K562 (cell line): ENCODE data around the gene FREM1. TPM values are rescaled to one million over a fixed set of nuclear protein-coding genes. Genes with fewer than 3 reads are reported as not detected.

Experiments used
- ATAC-seq: fragments of 200-7000 bp; cut with Tn5 transposase; 3 replicates; pipeline ENCODE4 v1.9.1; 2020; ENCODE audit warnings: moderate library complexity
- BruUV-seq: library from RNA; stranded (reverse); fragments of 400-500 nt; replicated peaks from 2 replicates; lab custom pipeline; 2021; lab: Mats Ljungman, UMichigan
- CTCF ChIA-PET: fragments of 300-600 bp; formaldehyde crosslinking; extraction: SDS; loops from one replicate; lab custom pipeline; 2021; ENCODE audit warnings: low intra/inter-chr PET ratio; lab: Yijun Ruan, JAX
- POLR2A ChIA-PET: fragments of 300-600, 350-650 bp; sonication (Branson Sonifier 250); formaldehyde crosslinking; extraction: SDS; loops from one replicate; lab custom pipeline; 2021; ENCODE audit warnings: antibody characterized with exemption, inconsistent platforms; lab: Yijun Ruan, JAX
- DNase-seq, 4 experiments: peaks; one replicate each; pipeline versions ENCODE4 v3.0.0 to v3.0.0-alpha.2; 2011 to 2018; ENCODE audit warnings: low spot score in 3 of 4, mixed read lengths in 3 of 4; ENCODE audit errors: extremely low read depth in 1 of 4
- FAIRE-seq: peaks from 2 replicates; lab custom pipeline; 2011; peaks lifted over from hg19 to GRCh38; lab: Jason Lieb, UNC
- H2AFZ ChIP-seq: 2 replicates; pipeline ENCODE4 v1.6.0; 2011; ENCODE audit warnings: low read depth, low read length, control low read depth, inconsistent platforms
- H3K27ac ChIP-seq: fragments of 200-600 bp; 3 replicates; pipeline ENCODE4 v1.8.0; 2011; ENCODE audit warnings: low read depth, mild to moderate bottlenecking, control low read depth, inconsistent platforms, low read length, moderate library complexity, mixed read lengths; ENCODE audit errors: extremely low read depth
- H3K27me3 ChIP-seq, 2 experiments: fragments of 300-600 bp in 1 of 2; 2 replicates in 1 of 2; 3 replicates in 1 of 2; pipeline versions ENCODE4 v1.6.0 to v1.8.0; 2011; ENCODE audit warnings: inconsistent platforms in 2 of 2, low read length in 2 of 2, mild to moderate bottlenecking in 1 of 2, mixed read lengths in 1 of 2, moderate library complexity in 1 of 2; ENCODE audit not compliant: control insufficient read depth in 2 of 2, insufficient read depth in 2 of 2
- H3K36me3 ChIP-seq: fragments of 300-600 bp; 3 replicates; pipeline ENCODE4 v1.8.0; 2011; ENCODE audit warnings: mild to moderate bottlenecking, low read length, inconsistent platforms; ENCODE audit not compliant: control insufficient read depth, insufficient read depth
- H3K4me1 ChIP-seq, 2 experiments: fragments of 200-600 bp in 1 of 2; replicated peaks in 1 of 2; 2 replicates in 1 of 2; 3 replicates in 1 of 2; pipeline versions ENCODE4 v1.5.1 to v1.8.0; 2011; ENCODE audit warnings: inconsistent platforms in 2 of 2, low read length in 2 of 2, mild to moderate bottlenecking in 1 of 2, mixed read lengths in 1 of 2, moderate library complexity in 1 of 2; ENCODE audit not compliant: control insufficient read depth in 2 of 2, insufficient read depth in 2 of 2
- H3K4me2 ChIP-seq: 2 replicates; pipeline ENCODE4 v1.6.1; 2011; ENCODE audit warnings: low read length, control low read depth, inconsistent platforms, mixed read lengths; ENCODE audit not compliant: insufficient read depth
- H3K4me3 ChIP-seq: fragments of 200-600 bp; sonication (generic), shearing (Covaris generic); 2 replicates; pipeline ENCODE4 v1.5.1; 2016; ENCODE audit warnings: control low read depth, inconsistent platforms
- H3K79me2 ChIP-seq: fragments of 200-600 bp; 3 replicates; pipeline ENCODE4 v1.8.0; 2011; ENCODE audit warnings: low read length, inconsistent platforms; ENCODE audit not compliant: control insufficient read depth, insufficient read depth
- H3K9ac ChIP-seq, 2 experiments: 2 replicates each; pipeline versions ENCODE4 v1.6.0 to v1.6.1; 2011; ENCODE audit warnings: low read depth in 2 of 2, low read length in 2 of 2, control low read depth in 1 of 2, inconsistent platforms in 1 of 2, mild to moderate bottlenecking in 1 of 2, mixed read lengths in 1 of 2; ENCODE audit not compliant: insufficient read depth in 1 of 2
- H3K9me1 ChIP-seq: one replicate; pipeline ENCODE4 v1.6.0; 2011; ENCODE audit warnings: inconsistent platforms, mild to moderate bottlenecking, low read length, moderate library complexity; ENCODE audit not compliant: control insufficient read depth, insufficient read depth
- H3K9me3 ChIP-seq: replicated peaks from 2 replicates; pipeline ENCODE4 v1.5.1; 2011; ENCODE audit warnings: low read depth, low read length, inconsistent platforms; ENCODE audit not compliant: control insufficient read depth, insufficient read depth
- H4K20me1 ChIP-seq: replicated peaks from 2 replicates; pipeline ENCODE4 v1.6.1; 2011; ENCODE audit warnings: low read length, inconsistent platforms, mixed read lengths; ENCODE audit not compliant: control insufficient read depth, insufficient read depth
- ADNP ChIP-seq: fragments of 200-800 bp; sonication (Bioruptor generic); IDR thresholded peaks from 2 replicates; pipeline ENCODE4 v1.6.1; 2016; ENCODE audit warnings: missing genetic modification characterization, missing compliant biosample characterization
- CBX5 ChIP-seq: IDR thresholded peaks from 2 replicates; pipeline ENCODE4 v1.6.1; 2014; ENCODE audit warnings: low read depth, borderline replicate concordance
- CC2D1A ChIP-seq: fragments of 450-650 bp; IDR thresholded peaks from 2 replicates; pipeline ENCODE4 v1.6.1; 2017; ENCODE audit warnings: mild to moderate bottlenecking
- KAT2B ChIP-seq: IDR thresholded peaks from one replicate; pipeline ENCODE4 v1.6.1; 2012; ENCODE audit warnings: low read depth, mild to moderate bottlenecking, control low read depth, inconsistent platforms, low read length, moderate library complexity
- NCOA4 ChIP-seq: fragments of 450-650 bp; IDR thresholded peaks from 2 replicates; pipeline ENCODE4 v1.6.1; 2018; ENCODE audit warnings: mild to moderate bottlenecking; ENCODE audit not compliant: partially characterized antibody
- NFATC3 ChIP-seq: fragments of 450-650 bp; IDR thresholded peaks from 2 replicates; pipeline ENCODE4 v1.6.1; 2017; ENCODE audit warnings: mild to moderate bottlenecking
- PHTF2 ChIP-seq: fragments of 250-450 bp; sonication (Bioruptor Pico); IDR thresholded peaks from 2 replicates; pipeline ENCODE4 v1.5.0; 2021; ENCODE audit warnings: mild to moderate bottlenecking
- PYGO2 ChIP-seq: fragments of 450-650 bp; IDR thresholded peaks from 2 replicates; pipeline ENCODE4 v1.6.1; 2016; ENCODE audit warnings: mild to moderate bottlenecking, missing genetic modification characterization, moderate library complexity, missing compliant biosample characterization
- SOX6 ChIP-seq: fragments of 450-650 bp; IDR thresholded peaks from 2 replicates; pipeline ENCODE4 v1.6.1; 2014; ENCODE audit warnings: mild to moderate bottlenecking
- TSC22D4 ChIP-seq: fragments of 450-650 bp; IDR thresholded peaks from 2 replicates; pipeline ENCODE4 v1.6.1; 2016; ENCODE audit warnings: missing genetic modification characterization, missing biosample characterization, control low read depth
- ZFP30 ChIP-seq: fragments of 250-450 bp; sonication (Bioruptor Pico); IDR thresholded peaks from 2 replicates; pipeline ENCODE4 v1.8.0; 2022; ENCODE audit warnings: moderate library complexity, mild to moderate bottlenecking, inconsistent platforms, borderline replicate concordance
- WGBS: fragments of 100-300 bp; shearing (Covaris generic); methylation state at CpG from one replicate; pipeline ENCODE4 v1.1.6; 2016; ENCODE audit warnings: low coverage, mixed read lengths; ENCODE audit not compliant: insufficient coverage; ENCODE audit errors: missing lambda C conversion rate; 5-methylcytosine and 5-hydroxymethylcytosine counted together
- in situ Hi-C: fragments of 300-500 bp; cut with MboI; formaldehyde crosslinking; loops from 4 replicates; pipeline ENCODE4 v1.15.0; 2018; ENCODE audit warnings: inconsistent platforms, mixed read lengths
- intact Hi-C: fragments of 100-400 bp; cut with micrococcal nuclease; formaldehyde crosslinking; loops from 2 replicates; pipeline ENCODE4 v1.14.2; 2022
- polyA plus RNA-seq, 8 experiments: library from polyadenylated mRNA; depleted of rRNA in 4 of 8; stranded (reverse) in 5 of 8; unstranded in 3 of 8; fragments of >200 nt; fragmentation: Nextera tagmentation in 2 of 8; fragmentation: Illumina TruSeq in 1 of 8; extraction: Ambion mirVana in 2 of 8; extraction: Trizol in 1 of 8; gene quantifications; 2 replicates each; pipeline versions ENCODE4 v1.2.1 to v1.2.3, GENCODE V29; 2011 to 2014; ENCODE audit warnings: inconsistent platforms in 1 of 8, missing spikeins in 1 of 8
- total RNA-seq, 7 experiments: library from RNA; depleted of rRNA in 6 of 7; stranded (reverse); fragments of >200 nt in 6 of 7; fragmentation: Illumina TruSeq in 2 of 7; extraction: Trizol in 2 of 7; gene quantifications; 2 replicates each; pipeline versions ENCODE4 v1.2.1 to v1.2.3, GENCODE V29; 2011 to 2021; ENCODE audit warnings: low replicate concordance in 1 of 7

The FREM1 gene
- total and polyA plus RNA-seq, 9 of the 15 experiments (the other 6 are each of a cell fraction or from before 2014, with no cell fraction given): 0.03 to 0.24 (median 0.13) TPM; not detected in 2

DNA sequence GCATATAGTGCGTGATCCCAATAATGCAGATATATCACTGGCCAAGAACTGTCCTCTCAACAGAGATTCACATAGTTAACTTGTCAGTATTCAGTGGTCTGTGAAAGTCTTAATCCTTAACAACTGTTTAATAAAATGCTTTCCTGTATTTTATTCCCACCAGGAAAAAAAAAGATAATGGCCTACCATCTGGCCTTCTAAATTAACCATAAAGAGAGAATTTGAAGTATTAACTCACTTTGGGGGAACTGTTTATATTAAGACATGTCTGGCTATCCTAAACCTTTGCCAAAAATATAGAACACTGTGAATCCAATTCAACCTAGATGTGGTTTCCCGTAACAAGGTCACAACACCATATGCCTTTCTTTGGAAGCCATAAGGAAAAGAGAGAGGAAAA, 818 bp upstream of the FREM1 start:
- WGBS: 45% methylated on average over 2 of the region's 2 CpGs
- H3K9me3 ChIP-seq: no peaks in the 10 kb centered on the region
- no TSS peak for BruUV-seq
- in situ Hi-C loops: no loop called here
- H3K9ac ChIP-seq: no peak overlapping the region
- H3K36me3 ChIP-seq: no peaks in the 10 kb centered on the region
- no peaks in the 10 kb centered on the region for H3K79me2 ChIP-seq
- H2AFZ ChIP-seq: no peak overlapping the region
- H3K4me2 ChIP-seq: no peak overlapping the region
- CTCF ChIA-PET: no interaction called here
- H3K4me1 ChIP-seq: peaks cover 0 to 11% of the 10 kb centered on the region in 2 experiments; a peak in 3 of 5 replicates
- H3K27ac ChIP-seq: no peak overlapping the region
- no peaks in the 10 kb centered on the region for H3K9me1 ChIP-seq
- TF ChIP-seq PHTF2 (no peak), NFATC3 (no peak), ZFP30 (CRISPR knock-in tag) (no peak), NCOA4 (no peak), PYGO2 (tag) (no peak), CBX5 (no peak), ADNP (tag) (no peak), KAT2B (no peak), CC2D1A (no peak), TSC22D4 (tag) (no peak), SOX6 (no peak)
- TF ChIP-seq, all 486 proteins: peak for 0
- POLR2A ChIA-PET: no interaction called here
- intact Hi-C loops: loop anchor here (10.0 kb wide), 1 partner anchor 1146 kb away; no protein-coding TSS in a partner anchor
- no peaks in the 10 kb centered on the region for H4K20me1 ChIP-seq
- no peak overlapping the region for H3K4me3 ChIP-seq
- no peaks in the 10 kb centered on the region; a peak in 1 of 5 replicates for H3K27me3 ChIP-seq
- no peak for FAIRE-seq
- no peak for ATAC-seq
- no peak for DNase-seq
